Spleen (tissue), 7 donors: ENCODE measurements around the gene CDC34.

Source experiments
- POLR2A ChIP-seq, 3 donors: fragments of 450-650 bp; IDR thresholded peaks; one replicate each; pipeline ENCODE4 v1.5.1; 2017; ENCODE audit warnings: antibody characterized with exemption in 3 of 3, mild to moderate bottlenecking in 1 of 3
- TF ChIP-seq, protein P1 (sequence below), 11 experiments: fragments of 200-600 bp in 7 of 11; fragments of 450-650 bp in 4 of 11; sonication (generic) in 4 of 11; IDR thresholded peaks in 8 of 11; conservative IDR thresholded peaks in 3 of 11; 1 replicate in 7 of 11; 2 replicates in 4 of 11; pipeline versions ENCODE4 v1.4.0 to v1.8.0; 2016 to 2021; ENCODE audit warnings: antibody characterized with exemption in 11 of 11, inconsistent platforms in 4 of 11, mild to moderate bottlenecking in 1 of 11
- donor health status: DM: no; HTN: no; CAD: no; lungs with moderate emphysema.
- donor health status: DM: no; HTN: no; CAD: no.
- donor health status: DM: no; HTN: no; CAD: no.

DNA sequence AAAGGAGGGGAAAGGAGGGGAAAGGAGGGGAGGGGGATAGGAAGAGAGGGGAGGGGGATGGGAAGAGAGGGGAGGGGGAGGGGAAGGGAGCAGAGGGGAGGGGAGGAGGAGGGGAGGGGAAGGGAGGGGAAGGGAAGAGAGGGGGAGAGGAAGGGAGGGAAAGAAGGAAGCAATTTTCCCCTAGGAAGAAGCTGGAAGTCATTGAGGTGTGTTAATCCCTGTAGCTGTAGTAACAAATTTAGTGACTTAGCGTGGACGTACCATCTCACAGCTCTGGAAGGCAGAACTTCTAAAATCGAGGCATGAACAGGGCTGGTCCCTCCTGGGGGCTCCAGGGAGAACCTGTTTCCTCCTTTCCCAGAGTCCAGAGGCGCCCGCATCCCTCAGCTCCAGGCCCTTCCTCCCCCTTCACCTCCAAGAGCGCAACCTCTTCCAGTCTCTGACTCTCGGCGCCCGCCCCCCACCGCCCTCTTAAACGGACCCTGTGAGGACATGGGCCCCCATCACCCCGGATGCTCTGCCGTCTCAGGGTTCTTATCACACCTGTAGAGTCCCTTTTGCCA, 5.6 kb upstream of the CDC34 start:
- TF ChIP-seq, protein P1, sequence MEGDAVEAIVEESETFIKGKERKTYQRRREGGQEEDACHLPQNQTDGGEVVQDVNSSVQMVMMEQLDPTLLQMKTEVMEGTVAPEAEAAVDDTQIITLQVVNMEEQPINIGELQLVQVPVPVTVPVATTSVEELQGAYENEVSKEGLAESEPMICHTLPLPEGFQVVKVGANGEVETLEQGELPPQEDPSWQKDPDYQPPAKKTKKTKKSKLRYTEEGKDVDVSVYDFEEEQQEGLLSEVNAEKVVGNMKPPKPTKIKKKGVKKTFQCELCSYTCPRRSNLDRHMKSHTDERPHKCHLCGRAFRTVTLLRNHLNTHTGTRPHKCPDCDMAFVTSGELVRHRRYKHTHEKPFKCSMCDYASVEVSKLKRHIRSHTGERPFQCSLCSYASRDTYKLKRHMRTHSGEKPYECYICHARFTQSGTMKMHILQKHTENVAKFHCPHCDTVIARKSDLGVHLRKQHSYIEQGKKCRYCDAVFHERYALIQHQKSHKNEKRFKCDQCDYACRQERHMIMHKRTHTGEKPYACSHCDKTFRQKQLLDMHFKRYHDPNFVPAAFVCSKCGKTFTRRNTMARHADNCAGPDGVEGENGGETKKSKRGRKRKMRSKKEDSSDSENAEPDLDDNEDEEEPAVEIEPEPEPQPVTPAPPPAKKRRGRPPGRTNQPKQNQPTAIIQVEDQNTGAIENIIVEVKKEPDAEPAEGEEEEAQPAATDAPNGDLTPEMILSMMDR (IDR thresholded peaks at IDR 0.05 in 8 of 11, conservative IDR thresholded peaks at IDR 0.05 in 3 of 11) = no peak
- TF ChIP-seq POLR2A (IDR thresholded peaks at IDR 0.05) = no peak
